Measurements from ENCODE around the gene CASP10. TPM values are rescaled to one million over a fixed set of nuclear protein-coding genes. Genes with fewer than 3 reads are reported as not detected.

CASP10 gene
- total and polyA plus RNA-seq, 9 of the 15 experiments (the other 6 are each of a cell fraction or from before 2014, with no cell fraction given) = 7.1 to 20.4 (median 10.8) TPM

- TF ChIP-seq TFAM (CRISPR knock-in tag; conservative IDR thresholded peaks at IDR 0.05) (no peak), ZNF639 (CRISPR knock-in tag; conservative IDR thresholded peaks at IDR 0.05 in 1 of 2, IDR thresholded peaks at IDR 0.05 in 1 of 2) (peak in 1 of 2 experiments; percentile 70; a peak in 1 of 4 replicates), ATF3 (IDR thresholded peaks at IDR 0.05) (no peak), ATF3 (CRISPR knock-in tag; conservative IDR thresholded peaks at IDR 0.05) (no peak), YBX1 (IDR thresholded peaks at IDR 0.05) (no peak), ZNF609 (CRISPR knock-in tag; IDR thresholded peaks at IDR 0.05; ENCODE audit: borderline replicate concordance) (no peak), ETV1 (tag; conservative IDR thresholded peaks at IDR 0.05; ENCODE audit: low read depth) (0 out of 2 replicates have a peak, but pooled peaks have one; percentile 27), ARID3B (CRISPR knock-in tag; IDR thresholded peaks at IDR 0.05; ENCODE audit: borderline replicate concordance) (no peak), ZNF551 (CRISPR knock-in tag; IDR thresholded peaks at IDR 0.05) (no peak), MAZ (CRISPR knock-in tag; conservative IDR thresholded peaks at IDR 0.05 in 1 of 2, IDR thresholded peaks at IDR 0.05 in 1 of 2) (peak in 1 of 2 experiments; percentile 61; a peak in 2 of 4 replicates), BRD4 (IDR thresholded peaks at IDR 0.05) (no peak), ERF (CRISPR knock-in tag; IDR thresholded peaks at IDR 0.05) (no peak), ZFX (CRISPR knock-in tag; IDR thresholded peaks at IDR 0.05) (no peak), ZNF280A (IDR thresholded peaks at IDR 0.05; ENCODE audit: low read depth, partially characterized antibody) (no peak), ZC3H8 (IDR thresholded peaks at IDR 0.05) (no peak)
Measured at GRCh38 chr2:201158111-201158929, 24.6 kb upstream of the CASP10 start (continued).

All from K562 (cell line).